GM12891 (cell line): Measurements from ENCODE around the gene CHST6.

Source experiments
- PAX5 ChIP-seq: IDR thresholded peaks from 2 replicates; pipeline ENCODE4 v1.6.1; 2011; ENCODE audit warnings: low read length, moderate library complexity, mild to moderate bottlenecking; ENCODE audit not compliant: insufficient read depth, severe bottlenecking
- POLR2A ChIP-seq: IDR thresholded peaks from 2 replicates; pipeline ENCODE4 v1.6.1; 2011; ENCODE audit warnings: low read depth, low read length, control low read depth
- POLR2AphosphoS5 ChIP-seq: IDR thresholded peaks from 2 replicates; pipeline ENCODE4 v1.6.1; 2011; ENCODE audit warnings: low read depth, low read length, control low read depth
- POU2F2 ChIP-seq: IDR thresholded peaks from 2 replicates; pipeline ENCODE4 v1.6.1; 2011; ENCODE audit warnings: low read depth, mild to moderate bottlenecking, control low read depth, low read length, moderate library complexity
- SPI1 ChIP-seq: IDR thresholded peaks from 2 replicates; pipeline ENCODE4 v1.6.1; 2011; ENCODE audit warnings: low read depth, low read length, control low read depth
- TAF1 ChIP-seq: IDR thresholded peaks from 2 replicates; pipeline ENCODE4 v1.6.1; 2011; ENCODE audit warnings: low read depth, low read length, control low read depth

- TF ChIP-seq POLR2A: no peak
- TF ChIP-seq POLR2AphosphoS5: no peak
- TF ChIP-seq SPI1: no peak
- TF ChIP-seq TAF1: no peak
- no peak for TF ChIP-seq POU2F2
- no peak for TF ChIP-seq PAX5
Observed at GRCh38 chr16:75534560-75535205, 39.4 kb upstream of the CHST6 start.
